HepG2 (cell line): ENCODE results near the gene GGA2. TPM values are rescaled to one million over a fixed set of nuclear protein-coding genes. Genes with fewer than 3 reads are reported as not detected.

Experiments
- BRD4 ChIP-seq: sonication (generic); formaldehyde crosslinking; IDR thresholded peaks from 2 replicates; pipeline ENCODE4 v1.4.0; 2020; ENCODE audit warnings: missing genetic modification reagents
- CCAR2 ChIP-seq: fragments of 200-400 bp; formaldehyde crosslinking; optimal IDR thresholded peaks from 2 replicates; pipeline ENCODE3; 2018; ENCODE audit warnings: low read depth, mild to moderate bottlenecking, low read length, moderate library complexity
- FOXK2 ChIP-seq: fragments of 450-650 bp; IDR thresholded peaks from 2 replicates; pipeline ENCODE4 v1.6.1; 2016
- HIC2 ChIP-seq: sonication (generic); formaldehyde crosslinking; IDR thresholded peaks from 2 replicates; pipeline ENCODE4 v1.9.0; 2022; ENCODE audit warnings: low read depth, missing genetic modification reagents
- HIVEP1 ChIP-seq: sonication (generic); formaldehyde crosslinking; IDR thresholded peaks from 2 replicates; pipeline ENCODE4 v1.4.0; 2020; ENCODE audit warnings: mild to moderate bottlenecking, missing genetic modification reagents
- KLF12 ChIP-seq: sonication (generic); formaldehyde crosslinking; IDR thresholded peaks from 2 replicates; pipeline ENCODE4 v1.4.0; 2020; ENCODE audit warnings: missing genetic modification reagents, borderline replicate concordance
- KLF9 ChIP-seq: IDR thresholded peaks from 2 replicates; pipeline ENCODE4 v1.6.1; 2016; ENCODE audit warnings: low read depth
- MYPOP ChIP-seq: sonication (generic); formaldehyde crosslinking; IDR thresholded peaks from 2 replicates; pipeline ENCODE4 v1.8.1; 2023; ENCODE audit warnings: mild to moderate bottlenecking, moderate library complexity, missing genetic modification reagents
- NFIC ChIP-seq: IDR thresholded peaks from 2 replicates; pipeline ENCODE4 v1.6.1; 2012; ENCODE audit warnings: mild to moderate bottlenecking, low read length, inconsistent platforms
- POLR2G ChIP-seq: fragments of 200-400 bp; formaldehyde crosslinking; IDR thresholded peaks from 2 replicates; pipeline ENCODE4 v1.6.1; 2018; ENCODE audit warnings: mild to moderate bottlenecking, low read depth, low read length, moderate library complexity
- ZBTB10 ChIP-seq: sonication (generic); formaldehyde crosslinking; IDR thresholded peaks from 2 replicates; pipeline ENCODE4 v1.4.0; 2020; ENCODE audit warnings: missing genetic modification reagents, borderline replicate concordance
- ZFAT ChIP-seq: sonication (generic); formaldehyde crosslinking; conservative IDR thresholded peaks from 2 replicates; pipeline ENCODE4 v1.8.1; 2023; ENCODE audit warnings: missing genetic modification reagents, inconsistent platforms
- ZNF280B ChIP-seq: sonication (generic); formaldehyde crosslinking; IDR thresholded peaks from 2 replicates; pipeline ENCODE4 v1.5.0; 2020; ENCODE audit warnings: missing genetic modification reagents, mild to moderate bottlenecking, borderline replicate concordance
- ZNF605 ChIP-seq: sonication (generic); formaldehyde crosslinking; IDR thresholded peaks from 2 replicates; pipeline ENCODE4 v1.8.0; 2022; ENCODE audit warnings: mild to moderate bottlenecking, missing genetic modification reagents
- ZNF772 ChIP-seq: sonication (generic); formaldehyde crosslinking; IDR thresholded peaks from 2 replicates; pipeline ENCODE4 v1.5.0; 2020; ENCODE audit warnings: mild to moderate bottlenecking, missing genetic modification reagents
- ZNF781 ChIP-seq: sonication (generic); formaldehyde crosslinking; IDR thresholded peaks from 2 replicates; pipeline ENCODE4 v1.5.1; 2020; ENCODE audit warnings: borderline replicate concordance, mild to moderate bottlenecking, missing genetic modification reagents; ENCODE audit errors: not compliant biosample characterization
- ZNF784 ChIP-seq: sonication (generic); formaldehyde crosslinking; IDR thresholded peaks from 2 replicates; pipeline ENCODE4 v1.5.1; 2020; ENCODE audit warnings: missing genetic modification reagents, mild to moderate bottlenecking, borderline replicate concordance
- ZNF800 ChIP-seq: sonication (generic); formaldehyde crosslinking; IDR thresholded peaks from 2 replicates; pipeline ENCODE4 v1.4.0; 2020; ENCODE audit warnings: missing genetic modification reagents
- polyA plus RNA-seq, 8 experiments: library from polyadenylated mRNA; depleted of rRNA in 3 of 8; stranded (reverse) in 7 of 8; unstranded in 1 of 8; fragments of >200 nt; fragmentation: Illumina TruSeq in 4 of 8; extraction: Trizol in 4 of 8; gene quantifications; 2 replicates each; pipeline versions ENCODE4 v1.2.1 to v1.2.3, GENCODE V29; 2011 to 2016; ENCODE audit warnings: low read depth in 4 of 8, missing spikeins in 1 of 8, mixed read lengths in 1 of 8; ENCODE audit not compliant: insufficient read depth in 1 of 8
- total RNA-seq, 5 experiments: library from RNA; depleted of rRNA; stranded (reverse); fragments of >200 nt; fragmentation: Illumina TruSeq; extraction: Trizol; gene quantifications; 2 replicates each; pipeline ENCODE4 v1.2.3, GENCODE V29; 2016; ENCODE audit warnings: low read depth in 1 of 5

GGA2 gene
- total and polyA plus RNA-seq, 2 of the 13 experiments (the other 11 are each of a cell fraction or from before 2014, with no cell fraction given), result 51.5 to 69.8 TPM

- TF ChIP-seq MYPOP (CRISPR knock-in tag) (peak; percentile 93), NFIC (peak; percentile 41; the same call in 1 of the 2 replicates), FOXK2 (peak; percentile 81), ZFAT (CRISPR knock-in tag) (peak; percentile 91), ZNF781 (peak; percentile 96), KLF12 (CRISPR knock-in tag) (peak; percentile 90), ZBTB10 (CRISPR knock-in tag) (peak; percentile 84), KLF9 (CRISPR knock-in tag) (peak; percentile 100), ZNF605 (CRISPR knock-in tag) (peak; percentile 99), ZNF280B (CRISPR knock-in tag) (peak; percentile 95; the same call in 1 of the 2 replicates), BRD4 (CRISPR knock-in tag) (peak; percentile 92), POLR2G (peak; percentile 94), ZNF784 (CRISPR knock-in tag) (peak; percentile 92), ZNF772 (CRISPR knock-in tag) (peak; percentile 46), CCAR2 (peak; percentile 77), HIC2 (CRISPR knock-in tag) (peak; percentile 28; the same call in 1 of the 2 replicates), ZNF800 (CRISPR knock-in tag) (peak; percentile 90), HIVEP1 (CRISPR knock-in tag) (peak; percentile 95)
Observed at GRCh38 chr16:23556881-23557778, 46.8 kb upstream of the GGA2 start, which contains the start of the genes EARS2 and UBFD1 (continued).
